SK-N-SH (cell line): ENCODE measurements around the gene GNL2. TPM values are rescaled to one million over a fixed set of nuclear protein-coding genes. Genes with fewer than 3 reads are reported as not detected.

Experiments used
- CTCF ChIA-PET: fragments of 300-600, 350-600 bp; formaldehyde crosslinking; extraction: SDS; loops from one replicate; lab custom pipeline; 2021; lab: Yijun Ruan, JAX
- POLR2A ChIA-PET: fragments of 350-600 bp; sonication (Branson Sonifier 250); formaldehyde crosslinking; extraction: SDS; loops from one replicate; lab custom pipeline; 2020; ENCODE audit warnings: antibody characterized with exemption, inconsistent platforms; lab: Yijun Ruan, JAX
- DNase-seq: peaks from one replicate; pipeline ENCODE4 v3.0.0; 2012
- H2AFZ ChIP-seq: fragments of 200-600 bp; sonication (generic); 2 replicates; pipeline ENCODE4 v1.8.1; 2016; ENCODE audit warnings: antibody characterized with exemption, mild to moderate bottlenecking, low read depth
- H3F3A ChIP-seq: fragments of 200-600 bp; sonication (generic); replicated peaks from 2 replicates; pipeline ENCODE3; 2016; ENCODE audit warnings: antibody characterized with exemption, mild to moderate bottlenecking; ENCODE audit not compliant: insufficient read depth
- H3K27ac ChIP-seq, 2 experiments: fragments of 200-500 bp in 1 of 2; fragments of 200-600 bp in 1 of 2; sonication (Bioruptor generic) in 1 of 2; sonication (generic), shearing (Covaris generic) in 1 of 2; 2 replicates each; pipeline versions ENCODE4 v1.5.1 to v1.6.1; 2014 to 2016; ENCODE audit warnings: low read depth in 2 of 2, inconsistent platforms in 1 of 2, low read length in 1 of 2, mild to moderate bottlenecking in 1 of 2, mixed read lengths in 1 of 2
- H3K27me3 ChIP-seq: fragments of 200-600 bp; sonication (generic), shearing (Covaris generic); 2 replicates; pipeline ENCODE4 v1.6.1; 2016; ENCODE audit warnings: mixed run types; ENCODE audit not compliant: insufficient read depth
- H3K36me3 ChIP-seq, 2 experiments: fragments of 200-500 bp in 1 of 2; fragments of 200-600 bp in 1 of 2; sonication (Bioruptor generic) in 1 of 2; sonication (generic) in 1 of 2; replicated peaks in 1 of 2; 2 replicates each; pipeline versions ENCODE3 to v1.5.1; 2014 to 2016; ENCODE audit warnings: low read length in 1 of 2, mild to moderate bottlenecking in 1 of 2; ENCODE audit not compliant: insufficient read depth in 2 of 2, control insufficient read depth in 1 of 2
- H3K4me1 ChIP-seq, 2 experiments: fragments of 200-500 bp in 1 of 2; fragments of 200-600 bp in 1 of 2; sonication (Bioruptor generic) in 1 of 2; sonication (generic), shearing (Covaris generic) in 1 of 2; 2 replicates each; pipeline versions ENCODE4 v1.5.1 to v1.6.1; 2014 to 2016; ENCODE audit warnings: low read depth in 1 of 2, low read length in 1 of 2, mixed run types in 1 of 2; ENCODE audit not compliant: insufficient read depth in 2 of 2, control insufficient read depth in 1 of 2
- H3K4me2 ChIP-seq: fragments of 200-600 bp; sonication (generic), shearing (Covaris generic); 2 replicates; pipeline ENCODE4 v1.6.1; 2017; ENCODE audit warnings: mixed run types
- H3K4me3 ChIP-seq, 2 experiments: fragments of 200-500 bp in 1 of 2; fragments of 200-600 bp in 1 of 2; sonication (Bioruptor generic) in 1 of 2; sonication (generic), shearing (Covaris generic) in 1 of 2; 2 replicates each; pipeline versions ENCODE4 v1.5.1 to v1.8.1; 2014 to 2016; ENCODE audit warnings: low read depth in 2 of 2, inconsistent platforms in 1 of 2, low read length in 1 of 2, mild to moderate bottlenecking in 1 of 2, mixed read lengths in 1 of 2, moderate library complexity in 1 of 2
- H3K79me2 ChIP-seq: fragments of 200-600 bp; sonication (generic); 2 replicates; pipeline ENCODE4 v1.8.1; 2017; ENCODE audit warnings: mild to moderate bottlenecking; ENCODE audit not compliant: insufficient read depth
- H3K9ac ChIP-seq: fragments of 200-600 bp; sonication (generic); 2 replicates; pipeline ENCODE4 v1.6.1; 2017; ENCODE audit warnings: mixed run types
- H3K9me2 ChIP-seq: fragments of 200-600 bp; sonication (generic); 2 replicates; pipeline ENCODE4 v1.6.1; 2017; ENCODE audit warnings: mixed run types
- H3K9me3 ChIP-seq: fragments of 200-600 bp; sonication (generic); 2 replicates; pipeline ENCODE4 v1.6.1; 2017; ENCODE audit warnings: mixed run types, mild to moderate bottlenecking, moderate library complexity
- H4K20me1 ChIP-seq: fragments of 200-600 bp; sonication (generic); 2 replicates; pipeline ENCODE4 v1.6.1; 2017; ENCODE audit warnings: mild to moderate bottlenecking, mixed run types; ENCODE audit not compliant: insufficient read depth
- CHD2 ChIP-seq: fragments of 150-350 bp; IDR thresholded peaks from 2 replicates; pipeline ENCODE4 v1.6.1; 2018; ENCODE audit warnings: low read length; ENCODE audit not compliant: partially characterized antibody
- EP300 ChIP-seq, 2 experiments: IDR thresholded peaks; 2 replicates each; pipeline versions ENCODE4 v1.4.0 to v1.6.1; 2012; ENCODE audit warnings: borderline replicate concordance in 1 of 2, low read depth in 1 of 2, low read length in 1 of 2
- EZH2phosphoT487 ChIP-seq: fragments of 200-600 bp; sonication (generic); IDR thresholded peaks from 2 replicates; pipeline ENCODE4 v1.6.1; 2017; ENCODE audit warnings: low read depth, mixed run types, mild to moderate bottlenecking, antibody characterized with exemption, moderate library complexity, borderline replicate concordance
- FOSL2 ChIP-seq: IDR thresholded peaks from 2 replicates; pipeline ENCODE4 v1.4.0; 2012; ENCODE audit warnings: low read depth, mild to moderate bottlenecking, moderate library complexity, borderline replicate concordance
- GABPA ChIP-seq: IDR thresholded peaks from 2 replicates; pipeline ENCODE4 v1.4.0; 2012; ENCODE audit warnings: low read depth, mild to moderate bottlenecking
- JUND ChIP-seq: IDR thresholded peaks from 2 replicates; pipeline ENCODE4 v1.4.0; 2012
- MXI1 ChIP-seq: IDR thresholded peaks from 2 replicates; pipeline ENCODE4 v1.6.1; 2012; ENCODE audit warnings: mild to moderate bottlenecking, low read depth, low read length, improper control_type of control experiment
- NFIC ChIP-seq: IDR thresholded peaks from 2 replicates; pipeline ENCODE4 v1.4.0; 2012; ENCODE audit warnings: borderline replicate concordance
- POLR2AphosphoS5 ChIP-seq: IDR thresholded peaks from 2 replicates; pipeline ENCODE4 v1.6.1; 2012; ENCODE audit warnings: low read depth, low read length
- RAD21 ChIP-seq: IDR thresholded peaks from 2 replicates; pipeline ENCODE4 v1.6.1; 2012; ENCODE audit warnings: mild to moderate bottlenecking, low read length
- RCOR1 ChIP-seq: fragments of 150-350 bp; IDR thresholded peaks from 2 replicates; pipeline ENCODE4 v1.6.1; 2017; ENCODE audit warnings: antibody characterized with exemption, low read length
- RXRA ChIP-seq: IDR thresholded peaks from 2 replicates; pipeline ENCODE4 v1.4.0; 2012; ENCODE audit warnings: low read depth, mild to moderate bottlenecking, borderline replicate concordance
- SIN3A ChIP-seq: IDR thresholded peaks from 2 replicates; pipeline ENCODE4 v1.6.1; 2012; ENCODE audit warnings: low read depth, mild to moderate bottlenecking, low read length, moderate library complexity, borderline replicate concordance
- SMC3 ChIP-seq: IDR thresholded peaks from 2 replicates; pipeline ENCODE4 v1.6.1; 2012; ENCODE audit warnings: low read depth, low read length, improper control_type of control experiment
- TAF1 ChIP-seq: IDR thresholded peaks from 2 replicates; pipeline ENCODE4 v1.6.1; 2012; ENCODE audit warnings: low read depth, mild to moderate bottlenecking, low read length, moderate library complexity, borderline replicate concordance
- TCF12 ChIP-seq: IDR thresholded peaks from 2 replicates; pipeline ENCODE4 v1.4.0; 2012
- WGBS: methylation state at CpG from one replicate; pipeline ENCODE4 v1.1.6; 2017; ENCODE audit warnings: low lambda C conversion rate; 5-methylcytosine and 5-hydroxymethylcytosine counted together
- polyA plus RNA-seq, 3 experiments: library from polyadenylated mRNA; depleted of rRNA; stranded (reverse); fragments of >200 nt; gene quantifications; 2 replicates each; pipeline ENCODE4 v1.2.3, GENCODE V29; 2012
- TF ChIP-seq, protein P1 (sequence below): fragments of 150-350 bp; IDR thresholded peaks from 2 replicates; pipeline ENCODE4 v1.6.1; 2016; ENCODE audit warnings: mild to moderate bottlenecking, low read depth, low read length
- TF ChIP-seq, protein P2 (sequence below): IDR thresholded peaks from 2 replicates; pipeline ENCODE4 v1.4.0; 2012; ENCODE audit warnings: low read depth
- TF ChIP-seq, protein P3 (sequence below): IDR thresholded peaks from 2 replicates; pipeline ENCODE4; 2012
- TF ChIP-seq, protein P4 (sequence below): IDR thresholded peaks from 2 replicates; pipeline ENCODE4 v1.4.0; 2012; ENCODE audit warnings: low read depth, borderline replicate concordance
- TF ChIP-seq, protein P5 (sequence below): IDR thresholded peaks from 2 replicates; pipeline ENCODE4 v1.4.0; 2012; ENCODE audit warnings: low read depth, borderline replicate concordance

The GNL2 gene
- polyA plus RNA-seq, 1 of the 3 experiments (the other 2 are of a cell fraction) = 37.6 TPM

DNA sequence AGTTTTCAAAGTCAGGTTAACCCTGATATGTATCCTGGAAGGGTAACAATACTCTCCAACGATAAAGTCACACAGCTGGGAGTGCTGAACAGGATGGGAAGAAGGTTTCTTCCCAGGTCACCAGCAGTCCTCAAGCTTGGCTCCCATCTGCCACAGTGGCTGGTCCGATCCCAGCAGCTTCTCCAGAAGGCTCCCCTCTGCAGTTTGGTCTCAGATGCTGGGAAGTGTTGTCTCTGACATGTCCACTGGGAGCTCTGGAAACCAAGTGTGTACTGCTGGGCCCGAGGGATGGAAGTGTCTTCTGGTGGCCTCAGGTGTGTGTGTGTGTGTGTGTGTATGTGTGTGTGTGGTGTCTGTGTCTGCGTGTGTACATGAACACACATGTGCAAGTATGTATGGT, 16.4 kb upstream of the GNL2 start:
- Histone ChIP-seq H3K27ac (no peak overlapping the region), H3K4me2 (no peak overlapping the region)
- TF ChIP-seq, protein P1, sequence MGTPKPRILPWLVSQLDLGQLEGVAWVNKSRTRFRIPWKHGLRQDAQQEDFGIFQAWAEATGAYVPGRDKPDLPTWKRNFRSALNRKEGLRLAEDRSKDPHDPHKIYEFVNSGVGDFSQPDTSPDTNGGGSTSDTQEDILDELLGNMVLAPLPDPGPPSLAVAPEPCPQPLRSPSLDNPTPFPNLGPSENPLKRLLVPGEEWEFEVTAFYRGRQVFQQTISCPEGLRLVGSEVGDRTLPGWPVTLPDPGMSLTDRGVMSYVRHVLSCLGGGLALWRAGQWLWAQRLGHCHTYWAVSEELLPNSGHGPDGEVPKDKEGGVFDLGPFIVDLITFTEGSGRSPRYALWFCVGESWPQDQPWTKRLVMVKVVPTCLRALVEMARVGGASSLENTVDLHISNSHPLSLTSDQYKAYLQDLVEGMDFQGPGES = no peak
- TF ChIP-seq RXRA = no peak
- no peak for TF ChIP-seq NFIC
- TF ChIP-seq CHD2 = no peak
- TF ChIP-seq SMC3 = no peak
- no peak for TF ChIP-seq JUND
- no peak for TF ChIP-seq RCOR1
- TF ChIP-seq, all 33 proteins: peak for 0
- Histone ChIP-seq H3K36me3 (no peaks in the 10 kb centered on the region), H2AFZ (no peak overlapping the region), H3K27me3 (peaks cover 36% of the 10 kb centered on the region), H3K9me2 (no peaks in the 10 kb centered on the region), H4K20me1 (no peaks in the 10 kb centered on the region), H3K79me2 (no peaks in the 10 kb centered on the region), H3F3A (no peaks in the 10 kb centered on the region), H3K4me1 (no peaks in the 10 kb centered on the region), H3K9ac (no peak overlapping the region), H3K9me3 (no peaks in the 10 kb centered on the region), H3K4me3 (no peak overlapping the region)
- no peak for DNase-seq
- ChIA-PET POLR2A (no interaction called here), CTCF (interaction anchor here (1.5 to 7.1 kb wide), 3 partner anchors 10 to 71 kb away, joined by 3 to 62 read pairs (median 6); no protein-coding TSS in a partner anchor)
- 40% methylated on average over 3 of the region's 4 CpGs for WGBS

DNA sequence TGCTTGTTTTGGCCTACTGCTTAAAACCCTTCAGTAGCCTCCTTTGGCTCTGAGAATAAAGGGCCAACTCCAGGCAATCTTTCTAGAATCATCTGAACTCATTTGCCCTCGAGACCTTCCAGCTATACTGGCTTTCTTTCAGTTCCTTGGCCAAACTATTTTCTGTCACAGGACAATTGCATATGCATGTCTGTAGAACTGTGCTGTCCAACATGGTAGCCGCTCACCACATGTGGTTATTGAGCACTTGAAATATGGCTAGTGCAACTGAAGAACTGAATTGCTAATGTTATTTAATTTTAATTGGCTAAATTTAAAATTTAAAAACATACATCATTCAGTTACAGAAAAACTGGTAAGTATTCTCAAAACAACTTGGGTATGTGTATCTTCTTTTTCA, 14.3 kb upstream of the GNL2 start:
- H3K9me3 ChIP-seq = no peaks in the 10 kb centered on the region
- no peaks in the 10 kb centered on the region for H3K36me3 ChIP-seq
- peaks cover 30% of the 10 kb centered on the region for H3K27me3 ChIP-seq
- H3K4me2 ChIP-seq = no peak overlapping the region
- H3K4me1 ChIP-seq = no peaks in the 10 kb centered on the region
- ChIA-PET POLR2A (no interaction called here), CTCF (no interaction called here)
- TF ChIP-seq RXRA (no peak), TCF12 (no peak), EP300 (IDR thresholded peaks at IDR 0.05; ENCODE audit: borderline replicate concordance in 1 of 2, low read depth in 1 of 2, low read length in 1 of 2) (no peak), GABPA (no peak), POLR2AphosphoS5 (no peak), TAF1 (no peak), EZH2phosphoT487 (no peak), FOSL2 (no peak), JUND (no peak), RAD21 (no peak), MXI1 (no peak), SIN3A (no peak), SMC3 (no peak), RCOR1 (no peak), CHD2 (no peak)
- TF ChIP-seq, protein P2, sequence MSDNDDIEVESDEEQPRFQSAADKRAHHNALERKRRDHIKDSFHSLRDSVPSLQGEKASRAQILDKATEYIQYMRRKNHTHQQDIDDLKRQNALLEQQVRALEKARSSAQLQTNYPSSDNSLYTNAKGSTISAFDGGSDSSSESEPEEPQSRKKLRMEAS = no peak
- TF ChIP-seq, protein P1 = no peak
- TF ChIP-seq, protein P3, sequence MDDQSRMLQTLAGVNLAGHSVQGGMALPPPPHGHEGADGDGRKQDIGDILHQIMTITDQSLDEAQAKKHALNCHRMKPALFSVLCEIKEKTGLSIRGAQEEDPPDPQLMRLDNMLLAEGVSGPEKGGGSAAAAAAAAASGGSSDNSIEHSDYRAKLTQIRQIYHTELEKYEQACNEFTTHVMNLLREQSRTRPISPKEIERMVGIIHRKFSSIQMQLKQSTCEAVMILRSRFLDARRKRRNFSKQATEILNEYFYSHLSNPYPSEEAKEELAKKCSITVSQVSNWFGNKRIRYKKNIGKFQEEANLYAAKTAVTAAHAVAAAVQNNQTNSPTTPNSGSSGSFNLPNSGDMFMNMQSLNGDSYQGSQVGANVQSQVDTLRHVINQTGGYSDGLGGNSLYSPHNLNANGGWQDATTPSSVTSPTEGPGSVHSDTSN = no peak
- TF ChIP-seq, protein P4, sequence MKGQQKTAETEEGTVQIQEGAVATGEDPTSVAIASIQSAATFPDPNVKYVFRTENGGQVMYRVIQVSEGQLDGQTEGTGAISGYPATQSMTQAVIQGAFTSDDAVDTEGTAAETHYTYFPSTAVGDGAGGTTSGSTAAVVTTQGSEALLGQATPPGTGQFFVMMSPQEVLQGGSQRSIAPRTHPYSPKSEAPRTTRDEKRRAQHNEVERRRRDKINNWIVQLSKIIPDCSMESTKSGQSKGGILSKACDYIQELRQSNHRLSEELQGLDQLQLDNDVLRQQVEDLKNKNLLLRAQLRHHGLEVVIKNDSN = no peak
- TF ChIP-seq, protein P5, sequence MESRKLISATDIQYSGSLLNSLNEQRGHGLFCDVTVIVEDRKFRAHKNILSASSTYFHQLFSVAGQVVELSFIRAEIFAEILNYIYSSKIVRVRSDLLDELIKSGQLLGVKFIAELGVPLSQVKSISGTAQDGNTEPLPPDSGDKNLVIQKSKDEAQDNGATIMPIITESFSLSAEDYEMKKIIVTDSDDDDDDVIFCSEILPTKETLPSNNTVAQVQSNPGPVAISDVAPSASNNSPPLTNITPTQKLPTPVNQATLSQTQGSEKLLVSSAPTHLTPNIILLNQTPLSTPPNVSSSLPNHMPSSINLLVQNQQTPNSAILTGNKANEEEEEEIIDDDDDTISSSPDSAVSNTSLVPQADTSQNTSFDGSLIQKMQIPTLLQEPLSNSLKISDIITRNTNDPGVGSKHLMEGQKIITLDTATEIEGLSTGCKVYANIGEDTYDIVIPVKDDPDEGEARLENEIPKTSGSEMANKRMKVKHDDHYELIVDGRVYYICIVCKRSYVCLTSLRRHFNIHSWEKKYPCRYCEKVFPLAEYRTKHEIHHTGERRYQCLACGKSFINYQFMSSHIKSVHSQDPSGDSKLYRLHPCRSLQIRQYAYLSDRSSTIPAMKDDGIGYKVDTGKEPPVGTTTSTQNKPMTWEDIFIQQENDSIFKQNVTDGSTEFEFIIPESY = no peak
- H4K20me1 ChIP-seq = no peaks in the 10 kb centered on the region
- WGBS = 30% methylated on average over 2 of the region's 2 CpGs
- H3F3A ChIP-seq = no peaks in the 10 kb centered on the region
- no peak overlapping the region for H3K4me3 ChIP-seq
- H3K9ac ChIP-seq = no peak overlapping the region
- no peak overlapping the region for H2AFZ ChIP-seq
- H3K79me2 ChIP-seq = no peaks in the 10 kb centered on the region
- H3K27ac ChIP-seq = no peak overlapping the region
- no peak for DNase-seq
- no peaks in the 10 kb centered on the region for H3K9me2 ChIP-seq
